Measurements from ENCODE around the gene CCDC182.

The CCDC182 gene

DNA sequence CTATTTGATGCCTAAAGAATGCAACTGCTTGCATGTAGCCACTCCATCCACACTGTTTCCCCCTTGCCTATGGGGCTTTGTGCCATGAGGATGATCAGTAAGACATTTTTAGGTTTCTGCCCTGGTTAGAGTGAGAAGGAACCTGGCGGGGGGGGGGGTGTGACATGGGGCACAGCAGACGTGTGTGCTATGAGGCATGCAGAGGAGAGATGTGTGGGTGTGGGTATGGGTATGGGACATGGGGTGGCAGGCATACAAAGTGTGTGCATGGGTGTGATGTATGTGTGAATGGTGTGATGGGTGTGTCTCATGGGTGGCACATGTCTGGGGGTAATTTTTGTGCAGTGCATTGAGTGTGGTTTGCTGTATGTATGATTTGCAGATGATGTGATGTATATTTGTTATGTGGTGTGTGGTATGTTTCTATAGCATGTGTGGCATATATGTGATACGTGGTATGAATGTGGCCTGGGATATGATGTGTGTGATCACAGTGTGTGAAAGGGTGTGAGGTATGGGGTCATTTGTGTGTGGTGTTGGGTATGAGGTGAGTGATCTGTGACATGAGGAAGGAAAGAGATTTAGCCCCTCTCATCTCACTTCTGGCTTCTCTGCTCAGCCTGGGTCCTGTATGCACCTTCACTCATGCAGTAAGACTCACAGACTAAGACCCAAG lies 14.9 kb downstream of the CCDC182 start:
- no peak overlapping the region for H3K4me3 ChIP-seq (ENCODE audit: low read length)
- no peak for DNase-seq (ENCODE audit: low read depth)
- TF ChIP-seq, protein P1, sequence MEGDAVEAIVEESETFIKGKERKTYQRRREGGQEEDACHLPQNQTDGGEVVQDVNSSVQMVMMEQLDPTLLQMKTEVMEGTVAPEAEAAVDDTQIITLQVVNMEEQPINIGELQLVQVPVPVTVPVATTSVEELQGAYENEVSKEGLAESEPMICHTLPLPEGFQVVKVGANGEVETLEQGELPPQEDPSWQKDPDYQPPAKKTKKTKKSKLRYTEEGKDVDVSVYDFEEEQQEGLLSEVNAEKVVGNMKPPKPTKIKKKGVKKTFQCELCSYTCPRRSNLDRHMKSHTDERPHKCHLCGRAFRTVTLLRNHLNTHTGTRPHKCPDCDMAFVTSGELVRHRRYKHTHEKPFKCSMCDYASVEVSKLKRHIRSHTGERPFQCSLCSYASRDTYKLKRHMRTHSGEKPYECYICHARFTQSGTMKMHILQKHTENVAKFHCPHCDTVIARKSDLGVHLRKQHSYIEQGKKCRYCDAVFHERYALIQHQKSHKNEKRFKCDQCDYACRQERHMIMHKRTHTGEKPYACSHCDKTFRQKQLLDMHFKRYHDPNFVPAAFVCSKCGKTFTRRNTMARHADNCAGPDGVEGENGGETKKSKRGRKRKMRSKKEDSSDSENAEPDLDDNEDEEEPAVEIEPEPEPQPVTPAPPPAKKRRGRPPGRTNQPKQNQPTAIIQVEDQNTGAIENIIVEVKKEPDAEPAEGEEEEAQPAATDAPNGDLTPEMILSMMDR (conservative IDR thresholded peaks at IDR 0.05; ENCODE audit: low read depth, low read length), result no peak

- TF ChIP-seq, protein P1 (conservative IDR thresholded peaks at IDR 0.05; ENCODE audit: low read depth, low read length), result no peak
- H3K4me3 ChIP-seq (ENCODE audit: low read length), result no peak overlapping the region
- DNase-seq (ENCODE audit: low read depth), result no peak
Measured at GRCh38 chr17:57727630-57728175, 17.4 kb downstream of the CCDC182 start.

DNA sequence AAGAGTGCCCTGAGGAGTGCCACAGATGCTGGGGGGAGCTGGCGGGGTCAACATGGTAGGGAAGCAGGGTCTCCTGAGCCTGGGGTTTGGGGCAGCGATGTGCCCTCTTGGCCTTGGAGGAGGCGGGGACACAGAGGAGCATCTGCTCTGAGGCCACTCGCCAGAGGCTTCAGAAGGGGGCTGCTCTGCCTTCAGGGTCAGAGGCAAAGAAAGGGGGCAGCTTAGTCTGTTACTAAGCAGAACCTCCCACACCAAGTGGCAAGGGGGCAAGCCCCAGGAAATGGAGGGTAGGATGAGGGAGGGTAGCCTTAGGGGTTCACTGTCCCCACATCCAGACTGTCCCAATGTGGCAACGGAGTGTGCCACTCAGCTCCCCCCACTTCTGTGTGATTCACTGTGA lies 18.3 kb downstream of the CCDC182 start:
- TF ChIP-seq, protein P1 (conservative IDR thresholded peaks at IDR 0.05; ENCODE audit: low read depth, low read length), result no peak
- DNase-seq (ENCODE audit: low read depth), result no peak
- no peak overlapping the region for H3K4me3 ChIP-seq (ENCODE audit: low read length)

DNA sequence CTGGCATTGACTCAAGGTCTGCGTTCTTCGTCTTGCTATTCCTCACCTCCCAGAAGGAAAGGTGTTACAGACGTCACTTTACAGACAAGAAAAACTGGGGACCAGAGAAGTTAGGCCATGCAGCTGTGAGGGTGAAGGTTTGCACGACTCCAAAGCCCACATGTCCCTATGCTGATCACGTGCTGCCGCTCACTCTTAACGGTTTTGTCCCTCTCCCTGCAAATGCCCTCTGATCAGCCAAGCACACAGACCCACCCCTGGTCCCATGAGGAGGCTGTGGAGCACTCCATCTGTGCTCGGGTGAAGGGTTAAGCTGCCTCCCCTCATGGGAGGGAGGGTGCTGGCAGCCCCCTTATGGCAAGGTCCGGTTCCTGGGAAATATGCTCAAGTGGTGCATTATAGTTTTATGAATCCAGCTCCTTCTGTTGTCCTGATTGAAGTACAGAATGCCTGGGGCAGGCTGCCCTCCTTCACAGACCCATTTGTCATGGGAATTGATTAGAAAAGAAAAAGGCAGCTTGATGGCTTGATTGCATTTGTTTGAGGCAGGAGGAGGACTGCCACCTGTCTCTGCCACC lies 18.8 kb downstream of the CCDC182 start:
- no peak overlapping the region for H3K4me3 ChIP-seq (ENCODE audit: low read length)
- TF ChIP-seq, protein P1 (conservative IDR thresholded peaks at IDR 0.05; ENCODE audit: low read depth, low read length), result no peak
- DNase-seq (ENCODE audit: low read depth), result no peak

GRCh38 chr17:57724729-57725125 lies 20.4 kb downstream of the CCDC182 start:
- H3K4me3 ChIP-seq (ENCODE audit: low read length), result no peak overlapping the region
- no peak for DNase-seq (ENCODE audit: low read depth)
- TF ChIP-seq, protein P1 (conservative IDR thresholded peaks at IDR 0.05; ENCODE audit: low read depth, low read length), result no peak

DNA sequence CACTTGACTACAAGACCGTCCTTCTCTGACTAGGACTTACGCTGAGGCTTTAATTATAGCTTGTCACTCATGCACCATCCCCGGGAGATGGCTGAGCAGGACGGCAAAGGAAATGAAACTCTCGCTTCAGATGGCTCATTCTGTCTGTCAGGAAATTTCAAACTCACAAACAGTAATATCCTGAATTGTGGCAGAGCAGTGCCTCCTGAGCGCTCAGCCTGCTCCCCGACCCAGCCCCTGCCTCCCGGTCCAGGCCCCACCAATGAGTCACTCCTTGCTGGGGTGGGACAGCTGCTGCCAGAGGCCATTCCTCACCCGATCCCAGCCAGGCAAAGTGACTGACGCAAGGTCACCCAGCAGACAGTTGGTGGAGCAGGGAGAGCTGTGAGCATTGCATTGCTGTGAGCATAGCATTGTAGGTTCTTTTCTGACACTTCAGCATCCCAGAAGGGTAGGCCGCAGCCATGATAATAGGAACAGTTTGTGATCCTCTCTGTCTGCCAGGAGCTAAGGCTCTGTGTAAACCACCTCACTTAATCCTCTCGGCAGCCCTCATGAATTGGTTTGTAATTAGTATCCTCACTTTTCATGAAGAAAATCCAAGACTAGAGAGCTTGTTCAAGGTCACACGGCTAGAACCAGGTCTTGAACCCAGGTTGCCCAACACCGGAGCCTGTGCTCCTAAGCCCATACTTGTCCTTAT lies 20.9 kb downstream of the CCDC182 start:
- no peak for DNase-seq (ENCODE audit: low read depth)
- TF ChIP-seq, protein P1 (conservative IDR thresholded peaks at IDR 0.05; ENCODE audit: low read depth, low read length), result no peak
- H3K4me3 ChIP-seq (ENCODE audit: low read length), result no peak overlapping the region
